ENCODE measurements around the gene SOX9. TPM values are rescaled to one million over a fixed set of nuclear protein-coding genes. Genes with fewer than 3 reads are reported as not detected.
"Not testable (repeated sequence)": the region's sequence is repeated elsewhere in the genome, so short reads cannot be mapped to it uniquely, and the experiment has no call there.

SOX9 gene
- total and polyA plus RNA-seq, 2 of the 8 experiments (the other 6 are each of a cell fraction or from before 2014, with no cell fraction given): 1.9 to 4.9 TPM

GRCh38 chr17:72111926-72112325 lies 8.9 kb upstream of the SOX9 start:
- not testable (repeated sequence) for H2BK5ac ChIP-seq (ENCODE audit: low read depth, low read length)

More at GRCh38 chr17:72111926-72112325, 8.9 kb upstream of the SOX9 start:
- H3K23ac ChIP-seq (ENCODE audit: insufficient read length); H3K9ac ChIP-seq (replicated peaks in 1 of 4; ENCODE audit: extremely low read depth in 1 of 4, low read depth in 3 of 4, low read length in 3 of 4); H4K20me1 ChIP-seq (replicated peaks in 1 of 2; ENCODE audit: control insufficient read depth in 1 of 2, insufficient read depth in 2 of 2, low read length in 2 of 2); H2BK120ac ChIP-seq (replicated peaks; ENCODE audit: low read depth, low read length); H2BK12ac ChIP-seq (ENCODE audit: low read depth, low read length); H3K18ac ChIP-seq (ENCODE audit: extremely low read depth, low read length); H3K4ac ChIP-seq (replicated peaks; ENCODE audit: insufficient read length, low read depth, low read length); H3K4me3 ChIP-seq (ENCODE audit: extremely low read depth in 1 of 4, insufficient read depth in 2 of 4, low read depth in 3 of 4, low read length in 4 of 4); H3K36me3 ChIP-seq (ENCODE audit: control insufficient read depth in 2 of 4, insufficient read depth in 4 of 4, low read length in 3 of 4); H2BK20ac ChIP-seq (ENCODE audit: low read length); H3K79me2 ChIP-seq (ENCODE audit: control insufficient read depth in 1 of 2, insufficient read depth in 2 of 2, low read length in 2 of 2); H2AFZ ChIP-seq (ENCODE audit: low read length); H3K9me3 ChIP-seq (ENCODE audit: insufficient read depth in 2 of 2, low read depth in 1 of 2, low read length in 1 of 2); H2BK15ac ChIP-seq (ENCODE audit: low read length); FAIRE-seq; H3K14ac ChIP-seq (ENCODE audit: insufficient read length); DNase-seq (ENCODE audit: low read depth in 1 of 2, low spot score in 2 of 2); H4K8ac ChIP-seq (ENCODE audit: extremely low read depth, insufficient read depth, low read length); H3K4me2 ChIP-seq (ENCODE audit: insufficient read depth in 1 of 2, low read depth in 2 of 2, low read length in 2 of 2); H2AK5ac ChIP-seq (ENCODE audit: low read depth, low read length); H4K5ac ChIP-seq (ENCODE audit: insufficient read length, low read depth, low read length); H4K91ac ChIP-seq (replicated peaks; ENCODE audit: insufficient read length, low read length); H3K56ac ChIP-seq (replicated peaks; ENCODE audit: insufficient read length, low read depth, low read length); H3K27ac ChIP-seq (ENCODE audit: low read depth, low read length); H3K79me1 ChIP-seq (ENCODE audit: low read depth, low read length): not testable (repeated sequence)
- ChIA-PET CTCF (ENCODE audit: partially characterized antibody) (interaction anchor here (0.6 to 2.7 kb wide), 7 partner anchors 10 to 996 kb away, joined by 3 to 8 read pairs (median 4); no protein-coding TSS in a partner anchor), POLR2A (ENCODE audit: partially characterized antibody) (interaction anchor here (0.7 to 1.2 kb wide), 2 partner anchors 9 to 11 kb away, joined by 3 to 4 read pairs; partner anchors contain the start of gene SOX9)
- Histone ChIP-seq H3K4me1 (replicated peaks in 1 of 4; ENCODE audit: control insufficient read depth in 3 of 4, insufficient read depth in 4 of 4, low read length in 3 of 4) (peaks cover 8 to 21% (median 17%) of the 10 kb centered on the region in 4 experiments), H3K23me2 (ENCODE audit: low read depth, low read length) (peaks cover 11% of the 10 kb centered on the region; the same call in 1 of the 2 replicates), H3K27me3 (replicated peaks in 1 of 4; ENCODE audit: control insufficient read depth in 3 of 4, extremely low read depth in 1 of 4, insufficient read depth in 3 of 4, low read length in 3 of 4) (peaks cover 5 to 32% (median 27%) of the 10 kb centered on the region in 4 experiments)
- 87% methylated on average over 5 of the region's 5 CpGs; no CpG with 5 or more reads in 1 of the 2 experiments for WGBS, 2 experiments (ENCODE audit: extremely low coverage in 1 of 2, insufficient coverage in 1 of 2, insufficient read length in 1 of 2, insufficient replicate concordance in 2 of 2, low coverage in 1 of 2, low lambda C conversion rate in 2 of 2, missing lambda C conversion rate in 1 of 2)
